Astrocyte (in vitro differentiated cells and primary cell): ENCODE results near the gene NLRP6. TPM values are rescaled to one million over a fixed set of nuclear protein-coding genes. Genes with fewer than 3 reads are reported as not detected.

Source experiments
- DNase-seq: peaks from one replicate; pipeline ENCODE4 v3.0.0-alpha.2; 2010; ENCODE audit warnings: low read depth
- FAIRE-seq: peaks from 2 replicates; lab custom pipeline; 2011; peaks lifted over from hg19 to GRCh38; lab: Jason Lieb, UNC
- H2AFZ ChIP-seq: 2 replicates; pipeline ENCODE4 v1.6.0; 2012; ENCODE audit warnings: low read depth, low read length, inconsistent platforms
- H3K27ac ChIP-seq: 2 replicates; pipeline ENCODE4 v1.5.1; 2011; ENCODE audit warnings: low read depth, low read length, inconsistent platforms
- H3K27me3 ChIP-seq: 2 replicates; pipeline ENCODE4 v1.6.0; 2011; ENCODE audit warnings: low read length, inconsistent platforms; ENCODE audit not compliant: insufficient read depth
- H3K36me3 ChIP-seq: 2 replicates; pipeline ENCODE4 v1.5.1; 2011; ENCODE audit warnings: low read length, inconsistent platforms; ENCODE audit not compliant: insufficient read depth
- H3K4me1 ChIP-seq: 2 replicates; pipeline ENCODE4 v1.5.1; 2011; ENCODE audit warnings: low read length, inconsistent platforms; ENCODE audit not compliant: insufficient read depth
- H3K4me2 ChIP-seq: 2 replicates; pipeline ENCODE4 v1.6.0; 2012; ENCODE audit warnings: low read length, inconsistent platforms
- H3K4me3 ChIP-seq: 2 replicates; pipeline ENCODE4 v1.5.1; 2011; ENCODE audit warnings: low read depth, mild to moderate bottlenecking, low read length, inconsistent platforms; ENCODE audit not compliant: insufficient read depth
- H3K79me2 ChIP-seq: 2 replicates; pipeline ENCODE4 v1.6.0; 2012; ENCODE audit warnings: mild to moderate bottlenecking, low read length, inconsistent platforms; ENCODE audit not compliant: insufficient read depth
- H3K9ac ChIP-seq: 2 replicates; pipeline ENCODE4 v1.6.0; 2012; ENCODE audit warnings: mild to moderate bottlenecking, low read length, inconsistent platforms
- H3K9me3 ChIP-seq: 2 replicates; pipeline ENCODE4 v1.5.1; 2012; ENCODE audit warnings: low read depth, mild to moderate bottlenecking, low read length, inconsistent platforms; ENCODE audit not compliant: insufficient read depth
- H4K20me1 ChIP-seq: 2 replicates; pipeline ENCODE4 v1.6.0; 2012; ENCODE audit warnings: low read length, inconsistent platforms; ENCODE audit not compliant: insufficient read depth
- H3K27ac Mint-ChIP-seq: one replicate; pipeline ENCODE4 v1.8.0; 2021; ENCODE audit warnings: mild to moderate bottlenecking, mixed read lengths; ENCODE audit not compliant: unreplicated experiment
- H3K27me3 Mint-ChIP-seq: one replicate; pipeline ENCODE4 v1.8.0; 2021; ENCODE audit warnings: low read depth, mixed read lengths; ENCODE audit not compliant: unreplicated experiment
- H3K36me3 Mint-ChIP-seq: one replicate; pipeline ENCODE4 v1.8.0; 2021; ENCODE audit warnings: low read depth, mixed read lengths; ENCODE audit not compliant: unreplicated experiment
- H3K4me1 Mint-ChIP-seq: one replicate; pipeline ENCODE4 v1.8.0; 2021; ENCODE audit warnings: low read depth, mixed read lengths; ENCODE audit not compliant: unreplicated experiment
- H3K4me3 Mint-ChIP-seq: one replicate; pipeline ENCODE4 v1.8.0; 2021; ENCODE audit warnings: mild to moderate bottlenecking, moderate library complexity, mixed read lengths; ENCODE audit not compliant: unreplicated experiment
- H3K9me3 Mint-ChIP-seq: one replicate; pipeline ENCODE4 v1.8.0; 2021; ENCODE audit warnings: mild to moderate bottlenecking, mixed read lengths; ENCODE audit not compliant: unreplicated experiment
- CTCF ChIP-seq: IDR thresholded peaks from 2 replicates; pipeline ENCODE4 v1.5.1; 2011; ENCODE audit warnings: low read depth, mild to moderate bottlenecking, inconsistent platforms, low read length, moderate library complexity; ENCODE audit not compliant: insufficient read depth
- EZH2 ChIP-seq: IDR thresholded peaks from 2 replicates; pipeline ENCODE4 v1.6.1; 2012; ENCODE audit warnings: mild to moderate bottlenecking, low read length, inconsistent platforms; ENCODE audit not compliant: insufficient read depth
- total RNA-seq: library from RNA; stranded (reverse); gene quantifications from 2 replicates; pipeline ENCODE4 v1.2.1, GENCODE V29; 2021

Gene NLRP6
- total RNA-seq, 1 donor from 2014 or later, result not detected

GRCh38 chr11:289712-290620 lies 11.8 kb downstream of the NLRP6 start:
- no peak for FAIRE-seq
- Histone ChIP-seq H3K79me2 (no peaks in the 10 kb centered on the region), H3K36me3 (no peaks in the 10 kb centered on the region), H2AFZ (no peak overlapping the region), H3K27me3 (peaks cover 15% of the 10 kb centered on the region), H3K9ac (no peak overlapping the region), H3K4me3 (no peak overlapping the region), H4K20me1 (no peaks in the 10 kb centered on the region), H3K4me1 (peaks cover 6% of the 10 kb centered on the region), H3K4me2 (peak overlapping the region; percentile 65), H3K9me3 (no peaks in the 10 kb centered on the region), H3K27ac (no peak overlapping the region)
- no peaks in the 10 kb centered on the region for H3K4me1 Mint-ChIP-seq
- H3K36me3 Mint-ChIP-seq, result peaks cover 1% of the 10 kb centered on the region
- no peaks in the 10 kb centered on the region for H3K9me3 Mint-ChIP-seq
- no peak overlapping the region for H3K27ac Mint-ChIP-seq
- H3K27me3 Mint-ChIP-seq, result peaks cover 27% of the 10 kb centered on the region
- H3K4me3 Mint-ChIP-seq, result peak overlapping the region; percentile 81
- DNase-seq, result no peak
- TF ChIP-seq CTCF (no peak), EZH2 (no peak)

- FAIRE-seq, result no peak
- TF ChIP-seq EZH2 (no peak), CTCF (no peak)
- no peaks in the 10 kb centered on the region for H3K9me3 ChIP-seq
- H3K9ac ChIP-seq, result no peak overlapping the region
- H3K4me3 Mint-ChIP-seq, result peak overlapping the region; percentile 14
- H3K27ac ChIP-seq, result no peak overlapping the region
- H4K20me1 ChIP-seq, result no peaks in the 10 kb centered on the region
- H3K4me2 ChIP-seq, result no peak overlapping the region
- H3K4me1 Mint-ChIP-seq, result no peaks in the 10 kb centered on the region
- peaks cover 23% of the 10 kb centered on the region for H3K27me3 Mint-ChIP-seq
- H3K27ac Mint-ChIP-seq, result no peak overlapping the region
- no peaks in the 10 kb centered on the region for H3K36me3 ChIP-seq
- DNase-seq, result no peak
- H2AFZ ChIP-seq, result no peak overlapping the region
- peaks cover 10% of the 10 kb centered on the region for H3K27me3 ChIP-seq
- H3K4me3 ChIP-seq, result no peak overlapping the region
- H3K79me2 ChIP-seq, result no peaks in the 10 kb centered on the region
- H3K4me1 ChIP-seq, result peaks cover 6% of the 10 kb centered on the region
- H3K9me3 Mint-ChIP-seq, result no peaks in the 10 kb centered on the region
- peaks cover 4% of the 10 kb centered on the region for H3K36me3 Mint-ChIP-seq
Measured at GRCh38 chr11:290621-291231, 12.5 kb downstream of the NLRP6 start.
